ENCODE measurements around the gene NRCAM.

NRCAM gene

DNA sequence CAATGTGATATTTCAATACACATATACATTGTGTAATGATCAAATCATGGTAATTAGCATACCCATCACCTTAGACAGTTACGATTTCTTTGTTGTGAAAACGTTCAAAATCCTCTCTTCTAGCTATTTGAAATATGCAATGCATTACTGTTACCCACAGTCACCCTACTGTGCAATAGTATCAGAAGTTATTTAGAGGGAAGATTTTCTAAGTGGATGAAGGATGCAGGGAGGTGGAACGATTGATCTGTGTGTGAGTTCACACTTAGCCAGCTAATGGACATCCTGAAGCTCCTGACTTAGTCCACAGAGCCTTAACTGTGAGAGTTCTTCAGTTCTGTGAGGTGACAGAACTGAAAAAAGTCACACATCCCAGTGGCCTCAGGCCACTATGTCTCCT, 228.9 kb downstream of the NRCAM start:
- TF ChIP-seq, protein P1, sequence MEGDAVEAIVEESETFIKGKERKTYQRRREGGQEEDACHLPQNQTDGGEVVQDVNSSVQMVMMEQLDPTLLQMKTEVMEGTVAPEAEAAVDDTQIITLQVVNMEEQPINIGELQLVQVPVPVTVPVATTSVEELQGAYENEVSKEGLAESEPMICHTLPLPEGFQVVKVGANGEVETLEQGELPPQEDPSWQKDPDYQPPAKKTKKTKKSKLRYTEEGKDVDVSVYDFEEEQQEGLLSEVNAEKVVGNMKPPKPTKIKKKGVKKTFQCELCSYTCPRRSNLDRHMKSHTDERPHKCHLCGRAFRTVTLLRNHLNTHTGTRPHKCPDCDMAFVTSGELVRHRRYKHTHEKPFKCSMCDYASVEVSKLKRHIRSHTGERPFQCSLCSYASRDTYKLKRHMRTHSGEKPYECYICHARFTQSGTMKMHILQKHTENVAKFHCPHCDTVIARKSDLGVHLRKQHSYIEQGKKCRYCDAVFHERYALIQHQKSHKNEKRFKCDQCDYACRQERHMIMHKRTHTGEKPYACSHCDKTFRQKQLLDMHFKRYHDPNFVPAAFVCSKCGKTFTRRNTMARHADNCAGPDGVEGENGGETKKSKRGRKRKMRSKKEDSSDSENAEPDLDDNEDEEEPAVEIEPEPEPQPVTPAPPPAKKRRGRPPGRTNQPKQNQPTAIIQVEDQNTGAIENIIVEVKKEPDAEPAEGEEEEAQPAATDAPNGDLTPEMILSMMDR (IDR thresholded peaks at IDR 0.05; ENCODE audit: control extremely low read depth, extremely low read depth, low read depth, missing control alignments) = no peak
- no peak for DNase-seq (ENCODE audit: extremely low spot score)
- CTCF ChIA-PET = interaction anchor here (0.6 to 2.1 kb wide), 9 partner anchors 9 to 270 kb away, joined by 3 to 14 read pairs (median 4); no protein-coding TSS in a partner anchor
- POLR2A ChIA-PET = interaction anchor here (1.0 kb wide), 1 partner anchor 9 kb away, joined by 4 read pairs; no protein-coding TSS in a partner anchor

DNA sequence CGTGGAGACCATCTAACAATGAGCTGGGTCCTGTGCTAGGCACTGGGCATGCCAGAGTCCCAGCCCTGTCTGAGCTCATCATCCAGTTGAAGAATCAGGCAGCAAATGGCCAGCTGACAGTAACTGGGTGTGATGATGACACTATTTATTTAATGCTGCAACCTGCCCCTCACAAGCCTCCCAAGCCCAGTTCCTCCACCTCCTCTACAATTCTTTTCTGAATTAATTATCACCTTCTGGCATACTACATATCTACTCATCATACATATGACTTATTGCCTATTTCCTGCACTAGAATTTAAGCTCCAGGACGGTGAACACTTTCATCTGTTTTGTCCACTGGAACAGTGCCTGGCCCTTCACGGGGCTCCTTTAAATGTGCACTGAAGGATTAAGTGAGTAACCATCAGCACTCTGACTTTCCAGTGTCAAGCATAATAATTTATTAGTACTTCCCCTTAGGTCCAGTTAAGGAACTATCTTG, 229.4 kb downstream of the NRCAM start:
- TF ChIP-seq, protein P1 (IDR thresholded peaks at IDR 0.05; ENCODE audit: control extremely low read depth, extremely low read depth, low read depth, missing control alignments) = no peak
- ChIA-PET CTCF (interaction anchor here (0.6 to 2.1 kb wide), 9 partner anchors 8 to 66 kb away, joined by 3 to 14 read pairs (median 3); no protein-coding TSS in a partner anchor), POLR2A (interaction anchor here (1.0 kb wide), 1 partner anchor 10 kb away, joined by 4 read pairs; no protein-coding TSS in a partner anchor)
- DNase-seq (ENCODE audit: extremely low spot score) = no peak

DNA sequence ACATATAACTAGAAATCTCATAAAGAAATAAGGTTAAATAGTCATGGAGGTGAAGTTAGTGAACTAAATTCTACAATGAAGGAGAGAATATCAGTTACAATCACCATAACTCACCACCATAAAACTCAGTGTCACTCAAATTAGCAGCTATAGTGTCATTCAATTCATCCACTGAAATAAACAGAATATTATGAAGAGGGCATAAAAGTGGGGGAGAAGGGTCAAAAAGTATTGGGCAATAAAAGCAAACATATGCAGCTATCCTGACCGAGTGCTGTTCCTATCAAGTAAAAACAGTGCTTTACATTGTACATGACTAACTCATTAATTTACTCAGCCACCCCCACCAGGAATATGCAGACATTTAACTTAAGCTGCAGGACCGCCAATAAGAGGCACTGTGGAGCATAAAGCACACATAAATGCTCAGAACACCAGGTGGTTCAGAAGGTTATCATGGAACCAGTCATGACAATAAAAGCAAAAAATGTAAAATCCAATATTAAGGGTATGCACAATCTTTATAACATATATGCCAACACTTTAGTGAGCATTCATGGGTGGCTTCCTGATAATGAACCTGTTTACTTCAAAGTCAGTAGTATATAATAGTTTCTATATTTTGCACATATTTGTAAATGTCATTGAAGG, 230.6 kb downstream of the NRCAM start:
- DNase-seq (ENCODE audit: extremely low spot score) = no peak
- TF ChIP-seq, protein P1 (IDR thresholded peaks at IDR 0.05; ENCODE audit: control extremely low read depth, extremely low read depth, low read depth, missing control alignments) = no peak
- ChIA-PET CTCF (interaction anchor here (1.7 kb wide), 1 partner anchor 9 kb away, joined by 8 read pairs; no protein-coding TSS in a partner anchor), POLR2A (no interaction called here)

GRCh38 chr7:108224387-108224786, 231.8 kb downstream of the NRCAM start:
- no peak for DNase-seq (ENCODE audit: extremely low spot score)
- ChIA-PET POLR2A (no interaction called here), CTCF (interaction anchor here (1.0 kb wide), 1 partner anchor 21 kb away, joined by 3 read pairs; no protein-coding TSS in a partner anchor)
- TF ChIP-seq, protein P1 (IDR thresholded peaks at IDR 0.05; ENCODE audit: control extremely low read depth, extremely low read depth, low read depth, missing control alignments) = no peak

DNA sequence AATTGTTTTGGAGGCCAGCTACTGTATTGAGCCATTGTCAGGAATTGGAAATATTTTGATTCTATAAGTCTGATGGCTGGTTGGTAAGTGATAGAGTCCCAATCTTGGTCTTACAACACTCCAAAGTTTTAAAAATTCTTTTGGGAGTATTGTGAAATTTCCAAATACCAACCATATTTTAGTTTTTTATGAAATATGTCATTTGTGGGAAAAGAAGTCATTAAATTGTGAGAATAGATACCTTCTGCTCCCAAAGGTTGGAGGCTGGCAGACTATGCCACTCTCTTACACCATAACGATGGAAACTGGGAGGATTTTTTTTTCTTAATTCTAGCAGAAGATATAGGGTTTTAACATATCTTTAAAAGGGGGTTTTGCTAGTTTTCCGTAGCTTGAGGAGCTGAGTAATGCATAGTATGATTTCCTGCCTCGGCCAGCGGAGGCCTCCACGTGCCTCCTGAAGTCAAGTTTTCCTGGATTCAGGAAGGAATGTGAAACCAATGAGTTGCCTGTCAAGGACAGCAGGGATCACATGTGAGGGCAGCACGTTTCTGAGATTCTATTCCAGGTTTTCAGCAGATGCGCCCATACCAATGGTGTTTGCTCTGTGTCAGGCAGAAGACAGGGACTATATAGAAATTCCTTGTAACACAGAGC, 233.9 kb downstream of the NRCAM start:
- ChIA-PET CTCF (interaction anchor here (1.0 to 1.5 kb wide), 4 partner anchors 8 to 13 kb away, joined by 3 to 5 read pairs (median 4); no protein-coding TSS in a partner anchor), POLR2A (no interaction called here)
- no peak for DNase-seq (ENCODE audit: extremely low spot score)
- TF ChIP-seq, protein P1 (IDR thresholded peaks at IDR 0.05; ENCODE audit: control extremely low read depth, extremely low read depth, low read depth, missing control alignments) = no peak

GRCh38 chr7:108211382-108212201, 244.6 kb downstream of the NRCAM start:
- DNase-seq (ENCODE audit: extremely low spot score) = no peak
- ChIA-PET CTCF (interaction anchor here (0.7 to 1.1 kb wide), 4 partner anchors 11 to 207 kb away, joined by 3 read pairs; no protein-coding TSS in a partner anchor), POLR2A (no interaction called here)
- TF ChIP-seq, protein P1 (IDR thresholded peaks at IDR 0.05; ENCODE audit: control extremely low read depth, extremely low read depth, low read depth, missing control alignments) = no peak

Measured in GM10248 (cell line).